ENCODE results near the gene AGAP1. TPM values are rescaled to one million over a fixed set of nuclear protein-coding genes. Genes with fewer than 3 reads are reported as not detected.
"Not testable (repeated sequence)": the region's sequence is repeated elsewhere in the genome, so short reads cannot be mapped to it uniquely, and the experiment has no call there.

The AGAP1 gene
- total RNA-seq, 4 donors from 2014 or later, result 5.3 to 30.6 (median 19.2) TPM

DNA sequence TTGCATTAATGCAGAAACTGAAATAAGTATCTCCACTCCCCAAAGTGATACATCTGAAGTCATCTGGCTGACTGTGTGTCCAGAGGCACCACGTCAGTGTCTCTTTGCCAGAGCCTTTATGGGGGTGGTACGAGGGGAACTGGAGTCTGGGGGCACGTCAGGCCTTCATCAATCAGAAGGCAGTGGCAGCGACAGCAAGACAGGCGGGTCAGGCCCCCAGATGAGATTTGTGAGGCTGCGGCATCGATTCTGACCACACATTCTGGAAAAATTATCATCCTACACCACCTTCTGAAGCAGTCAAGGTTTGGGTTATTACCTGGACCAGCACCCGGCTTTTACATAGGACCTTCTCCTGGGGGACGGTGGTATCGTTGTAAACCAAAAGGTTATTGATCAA, 450.7 kb downstream of the AGAP1 start:
- intact Hi-C loops (cut with DNase I; ENCODE audit: low total_unique reads), result no loop called here
- DNase-seq, result no peak
- Histone ChIP-seq H3K36me3 (no peaks in the 10 kb centered on the region), H3K27ac (no peak overlapping the region), H3K4me1 (no peaks in the 10 kb centered on the region), H3K27me3 (no peaks in the 10 kb centered on the region), H3K4me3 (no peak overlapping the region), H3K9me3 (no peaks in the 10 kb centered on the region)
- no peak for TF ChIP-seq POLR2A (IDR thresholded peaks at IDR 0.05)
- TF ChIP-seq, protein P1, sequence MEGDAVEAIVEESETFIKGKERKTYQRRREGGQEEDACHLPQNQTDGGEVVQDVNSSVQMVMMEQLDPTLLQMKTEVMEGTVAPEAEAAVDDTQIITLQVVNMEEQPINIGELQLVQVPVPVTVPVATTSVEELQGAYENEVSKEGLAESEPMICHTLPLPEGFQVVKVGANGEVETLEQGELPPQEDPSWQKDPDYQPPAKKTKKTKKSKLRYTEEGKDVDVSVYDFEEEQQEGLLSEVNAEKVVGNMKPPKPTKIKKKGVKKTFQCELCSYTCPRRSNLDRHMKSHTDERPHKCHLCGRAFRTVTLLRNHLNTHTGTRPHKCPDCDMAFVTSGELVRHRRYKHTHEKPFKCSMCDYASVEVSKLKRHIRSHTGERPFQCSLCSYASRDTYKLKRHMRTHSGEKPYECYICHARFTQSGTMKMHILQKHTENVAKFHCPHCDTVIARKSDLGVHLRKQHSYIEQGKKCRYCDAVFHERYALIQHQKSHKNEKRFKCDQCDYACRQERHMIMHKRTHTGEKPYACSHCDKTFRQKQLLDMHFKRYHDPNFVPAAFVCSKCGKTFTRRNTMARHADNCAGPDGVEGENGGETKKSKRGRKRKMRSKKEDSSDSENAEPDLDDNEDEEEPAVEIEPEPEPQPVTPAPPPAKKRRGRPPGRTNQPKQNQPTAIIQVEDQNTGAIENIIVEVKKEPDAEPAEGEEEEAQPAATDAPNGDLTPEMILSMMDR (IDR thresholded peaks at IDR 0.05), result no peak

DNA sequence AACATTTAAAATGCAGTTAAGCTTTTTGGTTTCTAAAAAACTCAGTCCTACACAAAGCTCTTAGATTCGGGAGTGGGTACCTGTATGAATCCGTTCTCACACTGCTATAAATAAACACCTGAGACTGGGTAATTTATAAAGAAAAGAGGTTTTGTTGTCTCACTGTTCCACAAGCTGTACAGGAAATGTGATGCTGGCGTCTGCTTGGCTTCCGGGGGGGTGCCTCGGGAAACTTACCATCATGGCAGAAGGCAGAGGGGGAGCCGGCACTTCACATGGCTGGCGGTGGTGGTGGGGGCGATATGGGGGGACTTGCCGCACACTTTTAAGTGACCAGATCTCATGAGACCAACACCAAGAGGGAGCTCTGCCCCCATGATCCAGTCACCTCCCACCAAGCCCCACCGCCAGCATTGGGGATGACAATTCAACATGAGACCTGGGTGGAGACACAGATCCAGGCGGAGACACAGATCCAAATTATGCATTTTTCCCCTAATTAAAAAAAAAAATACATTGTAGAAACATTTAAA, 451.8 kb downstream of the AGAP1 start:
- Histone ChIP-seq H3K36me3 (no peaks in the 10 kb centered on the region), H3K27ac (no peak overlapping the region), H3K9me3 (no peaks in the 10 kb centered on the region), H3K4me1 (no peaks in the 10 kb centered on the region), H3K4me3 (no peak overlapping the region), H3K27me3 (no peaks in the 10 kb centered on the region)
- no peak for TF ChIP-seq POLR2A (IDR thresholded peaks at IDR 0.05)
- TF ChIP-seq, protein P1 (IDR thresholded peaks at IDR 0.05), result no peak
- DNase-seq, result no peak
- intact Hi-C loops (cut with DNase I; ENCODE audit: low total_unique reads), result no loop called here

DNA sequence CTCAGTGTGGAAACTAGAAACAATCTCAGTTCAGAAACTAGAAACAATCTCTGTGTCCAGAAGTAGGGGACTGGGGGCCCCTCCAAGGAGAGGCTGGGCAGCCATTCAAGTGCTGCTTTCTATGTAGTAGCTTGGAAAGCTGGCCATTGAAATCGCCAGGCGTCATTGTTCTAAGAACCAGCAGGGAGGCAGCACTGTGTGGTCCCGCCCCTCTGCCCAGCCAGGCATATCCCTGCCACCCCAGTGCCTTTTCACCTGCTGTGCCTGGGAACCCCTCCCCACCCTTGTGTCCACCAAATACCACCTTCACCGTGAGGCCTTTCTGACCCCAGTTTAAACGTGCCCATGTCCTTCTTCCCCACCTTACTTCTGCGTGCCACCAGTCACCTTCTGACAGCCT, 452.7 kb downstream of the AGAP1 start:
- Histone ChIP-seq H3K4me3 (no peak overlapping the region), H3K9me3 (no peaks in the 10 kb centered on the region), H3K36me3 (no peaks in the 10 kb centered on the region), H3K27me3 (no peaks in the 10 kb centered on the region), H3K4me1 (no peaks in the 10 kb centered on the region), H3K27ac (no peak overlapping the region)
- TF ChIP-seq, protein P1 (IDR thresholded peaks at IDR 0.05), result no peak
- no peak for TF ChIP-seq POLR2A (IDR thresholded peaks at IDR 0.05)
- no peak for DNase-seq
- intact Hi-C loops (cut with DNase I; ENCODE audit: low total_unique reads), result no loop called here

DNA sequence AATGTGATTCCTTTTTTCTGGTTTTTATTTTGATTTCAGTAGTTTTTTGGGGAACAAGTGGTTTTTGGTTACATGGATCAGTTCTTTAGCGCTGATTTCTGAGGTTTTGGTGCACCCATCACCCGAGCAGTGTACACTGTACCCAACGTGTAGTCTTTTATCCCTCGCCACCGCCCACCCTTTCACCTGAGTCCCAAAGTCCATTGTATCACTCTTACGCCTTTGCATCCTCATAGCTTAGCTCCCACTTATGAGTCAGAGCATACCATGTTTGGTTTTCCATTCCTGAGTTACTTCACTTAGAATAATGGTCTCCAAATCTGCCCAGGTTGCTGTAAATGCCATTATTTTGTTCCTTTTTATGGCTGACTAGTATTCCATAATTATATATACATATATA, 453.2 kb downstream of the AGAP1 start:
- intact Hi-C loops (cut with DNase I; ENCODE audit: low total_unique reads); H3K36me3 ChIP-seq; H3K27ac ChIP-seq; H3K9me3 ChIP-seq; H3K4me3 ChIP-seq; DNase-seq; H3K4me1 ChIP-seq; H3K27me3 ChIP-seq: not testable (repeated sequence)

DNA sequence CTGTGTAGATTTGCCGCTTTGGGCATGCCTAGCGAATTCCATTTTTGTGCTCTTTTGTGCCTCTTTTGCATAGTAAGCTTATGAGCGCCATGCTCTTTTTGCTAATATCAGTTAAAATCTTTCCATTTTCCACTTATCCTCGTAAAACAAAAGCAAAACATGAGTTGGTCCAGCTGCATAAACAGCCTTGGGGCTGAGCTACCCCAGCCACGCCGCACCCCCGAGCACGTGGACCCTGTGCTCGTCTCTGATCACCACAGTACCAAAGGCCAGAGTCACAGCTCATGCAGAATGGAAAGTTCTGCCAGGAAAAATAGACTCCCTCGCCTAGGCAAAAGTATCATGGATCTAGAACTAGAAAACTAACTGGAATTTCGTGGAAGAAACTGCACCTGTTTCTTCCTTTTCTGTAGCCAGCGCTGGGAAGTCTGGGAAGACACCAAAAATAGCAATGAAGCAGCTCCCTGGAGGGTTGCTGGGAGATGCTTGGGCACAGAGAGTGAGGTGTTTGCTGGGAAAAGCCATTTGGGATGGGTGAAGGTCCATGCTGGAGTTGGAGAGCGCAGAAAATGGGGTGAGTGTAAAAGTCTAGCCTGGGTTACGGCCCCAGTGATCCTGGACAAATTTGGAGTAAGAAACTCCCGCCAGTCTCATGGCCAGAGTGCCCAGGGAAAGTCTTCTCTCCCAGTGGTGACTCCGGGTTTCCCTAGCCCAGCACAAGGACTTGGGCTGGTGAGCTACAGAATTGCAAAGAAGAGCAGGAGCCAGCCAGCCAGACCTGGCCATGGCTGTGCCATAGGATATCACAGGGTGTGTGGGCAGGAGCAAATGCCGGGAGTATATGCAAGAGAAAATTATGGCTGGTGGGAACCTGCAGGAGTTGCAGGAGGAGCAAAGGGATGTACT, 456.0 kb downstream of the AGAP1 start:
- no peaks in the 10 kb centered on the region for H3K36me3 ChIP-seq
- TF ChIP-seq, protein P1 (IDR thresholded peaks at IDR 0.05), result no peak
- TF ChIP-seq POLR2A (IDR thresholded peaks at IDR 0.05), result no peak
- H3K4me3 ChIP-seq, result no peak overlapping the region
- intact Hi-C loops (cut with DNase I; ENCODE audit: low total_unique reads), result no loop called here
- H3K27ac ChIP-seq, result no peak overlapping the region
- H3K9me3 ChIP-seq, result no peaks in the 10 kb centered on the region
- DNase-seq, result no peak
- no peaks in the 10 kb centered on the region for H3K27me3 ChIP-seq
- no peaks in the 10 kb centered on the region for H3K4me1 ChIP-seq

Data from uterus (tissue), 4 donors.